Neural progenitor cell (in vitro differentiated cells): ENCODE data around the gene RADX. TPM values are rescaled to one million over a fixed set of nuclear protein-coding genes. Genes with fewer than 3 reads are reported as not detected.

Experiments used
- DNase-seq: peaks from one replicate; pipeline ENCODE4 v3.0.0-alpha.2; 2016; ENCODE audit warnings: low spot score
- H2AFZ ChIP-seq: fragments of 200-600 bp; sonication (generic); replicated peaks from 2 replicates; pipeline ENCODE4 v1.6.1; 2016; ENCODE audit warnings: antibody characterized with exemption
- H3F3A ChIP-seq: fragments of 200-600 bp; sonication (generic); 2 replicates; pipeline ENCODE4 v1.6.1; 2016; ENCODE audit warnings: antibody characterized with exemption, low read depth
- H3K27ac ChIP-seq: fragments of 200-600 bp; sonication (generic); 2 replicates; pipeline ENCODE4 v1.5.1; 2016; ENCODE audit warnings: mild to moderate bottlenecking
- H3K27me3 ChIP-seq: fragments of 200-600 bp; sonication (generic); 2 replicates; pipeline ENCODE4 v1.6.1; 2016; ENCODE audit warnings: mild to moderate bottlenecking, moderate library complexity
- H3K36me3 ChIP-seq: fragments of 200-600 bp; sonication (generic); 2 replicates; pipeline ENCODE4 v1.5.1; 2016
- H3K4me1 ChIP-seq: fragments of 200-600 bp; sonication (generic); 2 replicates; pipeline ENCODE4 v1.6.1; 2016; ENCODE audit warnings: mixed run types
- H3K4me2 ChIP-seq: fragments of 200-600 bp; sonication (generic); 2 replicates; pipeline ENCODE4 v1.6.1; 2016
- H3K4me3 ChIP-seq: fragments of 200-600 bp; sonication (generic); 2 replicates; pipeline ENCODE4 v1.5.1; 2016
- H3K79me2 ChIP-seq: fragments of 200-600 bp; sonication (generic); 2 replicates; pipeline ENCODE4 v1.6.1; 2016; ENCODE audit warnings: low read depth
- H3K9ac ChIP-seq: fragments of 200-600 bp; sonication (generic); 2 replicates; pipeline ENCODE4 v1.6.1; 2016
- H3K9me3 ChIP-seq: fragments of 200-600 bp; sonication (generic); 2 replicates; pipeline ENCODE4 v1.5.1; 2016; ENCODE audit warnings: low read depth
- H4K20me1 ChIP-seq: fragments of 200-600 bp; sonication (generic); 2 replicates; pipeline ENCODE4 v1.6.1; 2016; ENCODE audit warnings: low read depth
- H3K27ac Mint-ChIP-seq: 3 replicates; pipeline ENCODE4 v1.8.0; 2021; ENCODE audit warnings: mixed read lengths
- H3K27me3 Mint-ChIP-seq: 2 replicates; pipeline ENCODE4 v1.8.0; 2022; ENCODE audit warnings: low read depth, mild to moderate bottlenecking, inconsistent platforms, moderate library complexity, mixed read lengths; ENCODE audit not compliant: insufficient read depth
- H3K36me3 Mint-ChIP-seq: 3 replicates; pipeline ENCODE4 v1.8.0; 2021; ENCODE audit warnings: mixed read lengths
- H3K4me1 Mint-ChIP-seq: 3 replicates; pipeline ENCODE4 v1.8.0; 2021; ENCODE audit warnings: mixed read lengths
- H3K4me3 Mint-ChIP-seq: 3 replicates; pipeline ENCODE4 v1.8.0; 2021; ENCODE audit warnings: mild to moderate bottlenecking, moderate library complexity, mixed read lengths
- H3K9me3 Mint-ChIP-seq: 3 replicates; pipeline ENCODE4 v1.8.0; 2020; ENCODE audit warnings: mixed read lengths
- EZH2 ChIP-seq: fragments of 200-600 bp; sonication (generic); IDR thresholded peaks from 2 replicates; pipeline ENCODE4 v1.6.1; 2017; ENCODE audit warnings: antibody characterized with exemption, mild to moderate bottlenecking, moderate library complexity
- EZH2phosphoT487 ChIP-seq: fragments of 200-600 bp; sonication (generic); IDR thresholded peaks from 2 replicates; pipeline ENCODE4 v1.6.1; 2017; ENCODE audit warnings: antibody characterized with exemption
- total RNA-seq: library from RNA; depleted of rRNA; stranded (reverse); fragments of >200 nt; gene quantifications from 2 replicates; pipeline ENCODE4 v1.2.3, GENCODE V29; 2015; ENCODE audit warnings: low replicate concordance
- TF ChIP-seq, protein P1 (sequence below): fragments of 200-600 bp; sonication (generic); IDR thresholded peaks from 2 replicates; pipeline ENCODE4 v1.5.1; 2017; ENCODE audit warnings: antibody characterized with exemption, mild to moderate bottlenecking

RADX gene
- total RNA-seq, 1 donor from 2014 or later, result 14.2 TPM

DNA sequence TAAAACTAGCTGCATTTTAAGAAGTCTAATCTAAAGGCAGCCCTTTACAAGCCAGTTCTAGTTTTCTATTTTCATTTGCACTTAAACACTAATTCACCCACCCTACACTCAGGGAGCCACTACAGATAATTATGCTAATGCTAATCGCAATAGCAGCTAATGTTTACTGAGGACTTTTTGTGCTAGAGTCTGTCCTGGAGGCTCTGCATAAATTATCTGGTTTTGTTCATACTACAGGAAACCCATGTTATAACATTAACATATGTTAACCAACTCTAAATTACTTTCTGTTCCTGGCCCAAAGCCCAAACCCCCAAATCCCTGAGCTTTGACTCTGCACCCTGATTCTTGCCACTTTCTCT is 480 bp upstream of the RADX start:
- Mint-ChIP-seq H3K9me3 (no peaks in the 10 kb centered on the region), H3K36me3 (no peaks in the 10 kb centered on the region), H3K4me3 (peak overlapping the region; percentile 89), H3K27ac (peak overlapping the region; percentile 76), H3K27me3 (no peaks in the 10 kb centered on the region), H3K4me1 (peaks cover 35% of the 10 kb centered on the region)
- H3K4me1 ChIP-seq, result no peaks in the 10 kb centered on the region
- peak overlapping the region; percentile 81 for H3K4me2 ChIP-seq
- DNase-seq, result no peak
- no peak overlapping the region for H3K9ac ChIP-seq
- H2AFZ ChIP-seq, result no peak overlapping the region
- TF ChIP-seq EZH2 (no peak), EZH2phosphoT487 (no peak)
- TF ChIP-seq, protein P1, sequence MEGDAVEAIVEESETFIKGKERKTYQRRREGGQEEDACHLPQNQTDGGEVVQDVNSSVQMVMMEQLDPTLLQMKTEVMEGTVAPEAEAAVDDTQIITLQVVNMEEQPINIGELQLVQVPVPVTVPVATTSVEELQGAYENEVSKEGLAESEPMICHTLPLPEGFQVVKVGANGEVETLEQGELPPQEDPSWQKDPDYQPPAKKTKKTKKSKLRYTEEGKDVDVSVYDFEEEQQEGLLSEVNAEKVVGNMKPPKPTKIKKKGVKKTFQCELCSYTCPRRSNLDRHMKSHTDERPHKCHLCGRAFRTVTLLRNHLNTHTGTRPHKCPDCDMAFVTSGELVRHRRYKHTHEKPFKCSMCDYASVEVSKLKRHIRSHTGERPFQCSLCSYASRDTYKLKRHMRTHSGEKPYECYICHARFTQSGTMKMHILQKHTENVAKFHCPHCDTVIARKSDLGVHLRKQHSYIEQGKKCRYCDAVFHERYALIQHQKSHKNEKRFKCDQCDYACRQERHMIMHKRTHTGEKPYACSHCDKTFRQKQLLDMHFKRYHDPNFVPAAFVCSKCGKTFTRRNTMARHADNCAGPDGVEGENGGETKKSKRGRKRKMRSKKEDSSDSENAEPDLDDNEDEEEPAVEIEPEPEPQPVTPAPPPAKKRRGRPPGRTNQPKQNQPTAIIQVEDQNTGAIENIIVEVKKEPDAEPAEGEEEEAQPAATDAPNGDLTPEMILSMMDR, result no peak
- no peaks in the 10 kb centered on the region for H3K36me3 ChIP-seq
- no peaks in the 10 kb centered on the region for H4K20me1 ChIP-seq
- no peaks in the 10 kb centered on the region for H3F3A ChIP-seq
- H3K9me3 ChIP-seq, result no peaks in the 10 kb centered on the region
- no peak overlapping the region for H3K27ac ChIP-seq
- H3K4me3 ChIP-seq, result peak overlapping the region; percentile 57
- no peaks in the 10 kb centered on the region for H3K79me2 ChIP-seq
- peaks cover 41% of the 10 kb centered on the region for H3K27me3 ChIP-seq

DNA sequence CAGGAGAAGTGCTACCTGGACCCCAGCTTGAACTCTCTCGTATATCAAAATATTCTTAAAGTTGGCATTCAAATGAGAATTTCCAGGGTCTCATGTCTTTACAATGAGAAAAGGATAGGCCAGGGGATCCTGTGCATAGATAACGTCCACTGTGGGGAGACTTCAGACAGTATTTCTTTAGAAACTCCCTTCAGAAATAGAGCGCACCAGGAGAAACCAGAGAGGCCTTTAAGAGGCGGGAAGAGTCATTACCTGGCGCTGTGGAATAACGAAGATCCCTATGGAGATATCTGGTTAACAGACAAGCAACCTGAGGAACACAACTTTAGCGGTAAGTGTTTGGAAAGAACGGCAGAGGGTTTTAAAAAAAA is 600 bp downstream of the RADX start:
- H3K4me2 ChIP-seq, result peak overlapping the region; percentile 81
- no peaks in the 10 kb centered on the region for H3K79me2 ChIP-seq
- no peaks in the 10 kb centered on the region for H3F3A ChIP-seq
- H3K36me3 Mint-ChIP-seq, result no peaks in the 10 kb centered on the region
- no peaks in the 10 kb centered on the region for H3K27me3 Mint-ChIP-seq
- peak; percentile 5 for DNase-seq
- H3K9me3 ChIP-seq, result no peaks in the 10 kb centered on the region
- TF ChIP-seq, protein P1, result no peak
- TF ChIP-seq EZH2phosphoT487 (no peak), EZH2 (no peak)
- peak overlapping the region; percentile 85 for H2AFZ ChIP-seq
- no peaks in the 10 kb centered on the region for H3K9me3 Mint-ChIP-seq
- H3K4me1 ChIP-seq, result no peaks in the 10 kb centered on the region
- no peak overlapping the region for H3K27ac Mint-ChIP-seq
- H4K20me1 ChIP-seq, result no peaks in the 10 kb centered on the region
- H3K9ac ChIP-seq, result no peak overlapping the region
- peaks cover 35% of the 10 kb centered on the region for H3K4me1 Mint-ChIP-seq
- peaks cover 41% of the 10 kb centered on the region for H3K27me3 ChIP-seq
- peak overlapping the region; percentile 89 for H3K4me3 Mint-ChIP-seq
- H3K27ac ChIP-seq, result no peak overlapping the region
- H3K36me3 ChIP-seq, result no peaks in the 10 kb centered on the region
- H3K4me3 ChIP-seq, result peak overlapping the region; percentile 57

DNA sequence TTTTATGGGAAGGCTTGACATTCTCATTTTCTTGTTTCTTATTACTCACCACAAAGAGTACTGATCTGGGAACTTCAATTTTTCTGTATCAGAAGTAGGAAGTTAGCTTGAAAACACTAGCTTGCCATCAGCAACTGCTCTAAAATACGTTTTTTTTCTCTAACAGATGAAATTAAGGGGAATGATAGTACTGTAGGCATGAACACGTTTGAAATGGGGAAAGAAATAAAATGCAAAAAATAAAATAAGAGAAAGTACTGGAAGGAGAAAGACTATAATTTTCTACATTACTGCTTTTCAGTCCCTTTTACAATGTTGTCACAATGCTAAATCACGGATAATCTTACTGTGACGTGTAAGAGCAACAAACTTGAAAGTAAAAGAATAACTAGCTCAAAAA is 1.5 kb downstream of the RADX start:
- TF ChIP-seq EZH2 (no peak), EZH2phosphoT487 (no peak)
- TF ChIP-seq, protein P1, result no peak
- H3K4me3 Mint-ChIP-seq, result peak overlapping the region; percentile 89
- peak overlapping the region; percentile 81 for H3K4me2 ChIP-seq
- H3K79me2 ChIP-seq, result no peaks in the 10 kb centered on the region
- peak overlapping the region; percentile 57 for H3K4me3 ChIP-seq
- no peak overlapping the region for H3K9ac ChIP-seq
- no peak overlapping the region for H3K27ac ChIP-seq
- peaks cover 26% of the 10 kb centered on the region for H3K4me1 Mint-ChIP-seq
- no peaks in the 10 kb centered on the region for H4K20me1 ChIP-seq
- no peaks in the 10 kb centered on the region for H3F3A ChIP-seq
- H2AFZ ChIP-seq, result no peak overlapping the region
- H3K27ac Mint-ChIP-seq, result no peak overlapping the region
- no peaks in the 10 kb centered on the region for H3K9me3 Mint-ChIP-seq
- no peaks in the 10 kb centered on the region for H3K36me3 ChIP-seq
- H3K4me1 ChIP-seq, result no peaks in the 10 kb centered on the region
- H3K36me3 Mint-ChIP-seq, result no peaks in the 10 kb centered on the region
- H3K27me3 Mint-ChIP-seq, result no peaks in the 10 kb centered on the region
- peaks cover 41% of the 10 kb centered on the region for H3K27me3 ChIP-seq
- no peak for DNase-seq
- H3K9me3 ChIP-seq, result no peaks in the 10 kb centered on the region
